GM23338 (cell line): ENCODE data around the gene NEK10. TPM values are rescaled to one million over a fixed set of nuclear protein-coding genes. Genes with fewer than 3 reads are reported as not detected.

Experiments used
- ATAC-seq: fragments of 200-7000 bp; cut with Tn5 transposase; 3 replicates; pipeline ENCODE4 v1.9.1; 2020
- DNase-seq: peaks from one replicate; pipeline ENCODE4 v3.0.0-alpha.2; 2015; ENCODE audit warnings: low spot score
- H2AFZ ChIP-seq: fragments of 200-600 bp; sonication (generic); 2 replicates; pipeline ENCODE4 v1.8.0; 2016; ENCODE audit warnings: antibody characterized with exemption, mild to moderate bottlenecking, moderate library complexity
- H3F3A ChIP-seq: fragments of 200-600 bp; sonication (generic); replicated peaks from 2 replicates; pipeline ENCODE4 v1.8.0; 2017; ENCODE audit warnings: antibody characterized with exemption, mixed run types, low read depth
- H3K27ac ChIP-seq: fragments of 200-600 bp; sonication (generic); 2 replicates; pipeline ENCODE4 v1.6.1; 2016; ENCODE audit warnings: low read depth
- H3K27me3 ChIP-seq: fragments of 200-600 bp; sonication (generic); 2 replicates; pipeline ENCODE4 v1.8.0; 2016; ENCODE audit warnings: mild to moderate bottlenecking, mixed run types, moderate library complexity; ENCODE audit not compliant: insufficient read depth
- H3K36me3 ChIP-seq: fragments of 200-600 bp; sonication (generic); 2 replicates; pipeline ENCODE4 v1.8.0; 2016; ENCODE audit warnings: mild to moderate bottlenecking; ENCODE audit not compliant: insufficient read depth
- H3K4me1 ChIP-seq: fragments of 200-600 bp; sonication (generic); 2 replicates; pipeline ENCODE4 v1.8.0; 2016; ENCODE audit warnings: mild to moderate bottlenecking, moderate library complexity; ENCODE audit not compliant: insufficient read depth
- H3K4me2 ChIP-seq: fragments of 200-600 bp; sonication (generic); 2 replicates; pipeline ENCODE4 v1.7.1; 2017; ENCODE audit warnings: mixed run types
- H3K4me3 ChIP-seq: fragments of 200-600 bp; sonication (generic); 2 replicates; pipeline ENCODE4 v1.6.1; 2016; ENCODE audit warnings: mixed run types
- H3K79me2 ChIP-seq: fragments of 200-600 bp; sonication (generic); replicated peaks from 2 replicates; pipeline ENCODE4 v1.8.0; 2017; ENCODE audit warnings: mild to moderate bottlenecking; ENCODE audit not compliant: insufficient read depth
- H3K9me2 ChIP-seq: fragments of 200-600 bp; sonication (generic); 2 replicates; pipeline ENCODE4 v1.8.0; 2017; ENCODE audit not compliant: insufficient read depth
- H4K20me1 ChIP-seq: fragments of 200-600 bp; sonication (generic); replicated peaks from 2 replicates; pipeline ENCODE4 v1.8.0; 2017; ENCODE audit warnings: mild to moderate bottlenecking; ENCODE audit not compliant: insufficient read depth
- H3K27ac Mint-ChIP-seq: 2 replicates; pipeline ENCODE4 v1.8.0; 2020; ENCODE audit warnings: inconsistent platforms, mild to moderate bottlenecking, moderate library complexity, mixed read lengths
- H3K27me3 Mint-ChIP-seq: 3 replicates; pipeline ENCODE4 v1.8.0; 2022; ENCODE audit warnings: low read depth, mild to moderate bottlenecking, moderate library complexity, mixed read lengths, inconsistent platforms; ENCODE audit not compliant: insufficient read depth, poor library complexity
- H3K36me3 Mint-ChIP-seq: 3 replicates; pipeline ENCODE4 v1.8.0; 2021; ENCODE audit warnings: low read depth, mild to moderate bottlenecking, inconsistent platforms, moderate library complexity, mixed read lengths
- H3K4me1 Mint-ChIP-seq: 3 replicates; pipeline ENCODE4 v1.8.0; 2020; ENCODE audit warnings: mild to moderate bottlenecking, inconsistent platforms, mixed read lengths
- H3K4me3 Mint-ChIP-seq: 3 replicates; pipeline ENCODE4 v1.8.0; 2021; ENCODE audit warnings: moderate library complexity, mild to moderate bottlenecking, inconsistent platforms, mixed read lengths
- H3K9me3 Mint-ChIP-seq: 3 replicates; pipeline ENCODE4 v1.8.0; 2020; ENCODE audit warnings: moderate library complexity, mild to moderate bottlenecking, inconsistent platforms, mixed read lengths
- CTCF ChIP-seq, 2 experiments: fragments of 200-600 bp in 1 of 2; sonication (generic) in 1 of 2; conservative IDR thresholded peaks; 2 replicates each; pipeline versions ENCODE4 v1.5.1 to v1.6.1; 2016 to 2017; ENCODE audit warnings: antibody characterized with exemption in 2 of 2, low read depth in 2 of 2, mild to moderate bottlenecking in 2 of 2, moderate library complexity in 1 of 2
- ETS1 ChIP-seq: IDR thresholded peaks from 2 replicates; pipeline ENCODE4 v1.6.1; 2016; ENCODE audit warnings: antibody characterized with exemption
- EZH2 ChIP-seq: fragments of 200-600 bp; sonication (generic); IDR thresholded peaks from one replicate; pipeline ENCODE4 v1.8.0; 2017; ENCODE audit warnings: antibody characterized with exemption, mild to moderate bottlenecking, low read depth; ENCODE audit not compliant: unreplicated experiment
- EZH2phosphoT487 ChIP-seq: fragments of 200-600 bp; sonication (generic); IDR thresholded peaks from one replicate; pipeline ENCODE4 v1.8.1; 2018; ENCODE audit warnings: antibody characterized with exemption; ENCODE audit not compliant: unreplicated experiment
- POLR2AphosphoS5 ChIP-seq: IDR thresholded peaks from 2 replicates; pipeline ENCODE4 v1.6.1; 2016; ENCODE audit warnings: antibody characterized with exemption, low read depth
- REST ChIP-seq: IDR thresholded peaks from one replicate; pipeline ENCODE4 v1.6.1; 2018; ENCODE audit warnings: antibody characterized with exemption; ENCODE audit not compliant: unreplicated experiment
- STAT1 ChIP-seq: IDR thresholded peaks from one replicate; pipeline ENCODE4 v1.6.1; 2016; ENCODE audit warnings: antibody characterized with exemption; ENCODE audit not compliant: unreplicated experiment
- ZNF331 ChIP-seq: fragments of 250-450 bp; sonication (Bioruptor Pico); IDR thresholded peaks from 2 replicates; pipeline ENCODE4 v1.5.0; 2020; ENCODE audit warnings: low read depth, mild to moderate bottlenecking, moderate library complexity
- ZNF462 ChIP-seq: fragments of 250-450 bp; sonication (Bioruptor Pico); IDR thresholded peaks from 2 replicates; pipeline ENCODE4 v1.5.0; 2020; ENCODE audit warnings: mild to moderate bottlenecking, moderate library complexity
- polyA plus RNA-seq: library from polyadenylated mRNA; unstranded; fragments of >200 nt; fragmentation: Nextera tagmentation; extraction: Ambion mirVana; gene quantifications from 2 replicates; pipeline ENCODE4 v1.2.1, GENCODE V29; 2016
- total RNA-seq: library from RNA; depleted of rRNA; stranded (reverse); fragments of >200 nt; shearing (Covaris generic); gene quantifications from 2 replicates; pipeline ENCODE4 v1.2.3, GENCODE V29; 2014

NEK10 gene
- total and polyA plus RNA-seq, 2 experiments from 2014 or later, result 0.55 to 2.0 TPM

GRCh38 chr3:27185231-27185989 lies 183.8 kb downstream of the NEK10 start (continued):
- no peak for TF ChIP-seq ZNF331 (CRISPR knock-in tag)
- no peak for TF ChIP-seq ETS1
- no peak for TF ChIP-seq STAT1
- TF ChIP-seq ZNF462 (CRISPR knock-in tag), result no peak

- H3K4me2 ChIP-seq, result no peak overlapping the region
- no peaks in the 10 kb centered on the region for H3F3A ChIP-seq
- no peaks in the 10 kb centered on the region for H3K4me1 ChIP-seq
- H3K4me3 Mint-ChIP-seq, result no peak overlapping the region
- no peaks in the 10 kb centered on the region for H4K20me1 ChIP-seq
- H3K36me3 ChIP-seq, result no peaks in the 10 kb centered on the region
- H3K36me3 Mint-ChIP-seq, result no peaks in the 10 kb centered on the region
- no peak for ATAC-seq
- H3K79me2 ChIP-seq, result no peaks in the 10 kb centered on the region
- no peaks in the 10 kb centered on the region for H3K27me3 ChIP-seq
- H3K4me1 Mint-ChIP-seq, result no peaks in the 10 kb centered on the region
- H3K9me3 Mint-ChIP-seq, result no peaks in the 10 kb centered on the region
- H2AFZ ChIP-seq, result no peak overlapping the region
- H3K27ac ChIP-seq, result no peak overlapping the region
- H3K4me3 ChIP-seq, result no peak overlapping the region
- DNase-seq, result no peak
- H3K27me3 Mint-ChIP-seq, result no peaks in the 10 kb centered on the region
- no peak overlapping the region for H3K27ac Mint-ChIP-seq
- no peaks in the 10 kb centered on the region for H3K9me2 ChIP-seq
- TF ChIP-seq EZH2 (no peak), CTCF (conservative IDR thresholded peaks at IDR 0.05; ENCODE audit: low read depth in 2 of 2) (no peak), ETS1 (no peak), EZH2phosphoT487 (no peak), POLR2AphosphoS5 (no peak), REST (no peak), ZNF331 (CRISPR knock-in tag) (no peak)
These were observed 184.9 kb downstream of the NEK10 start for GRCh38 chr3:27184261-27184660.
